T-helper 22 cell (primary cell): Measurements from ENCODE around the gene TTC4.

Experiments used
- DNase-seq: peaks from one replicate; pipeline ENCODE4 v3.0.0-alpha.2; 2020; ENCODE audit warnings: low read depth

The TTC4 gene

GRCh38 chr1:54703471-54703870 lies 12.2 kb upstream of the TTC4 start:
- DNase-seq = no peak

- DNase-seq = no peak
These were observed 10.5 kb upstream of the TTC4 start for GRCh38 chr1:54705153-54705552.

GRCh38 chr1:54706419-54706818 lies 9.2 kb upstream of the TTC4 start:
- no peak for DNase-seq

GRCh38 chr1:54708385-54708784 lies 7.3 kb upstream of the TTC4 start:
- no peak for DNase-seq

- no peak for DNase-seq
These were observed 5.9 kb upstream of the TTC4 start for GRCh38 chr1:54709547-54710292.

GRCh38 chr1:54710434-54710833 lies 5.2 kb upstream of the TTC4 start:
- DNase-seq = no peak

GRCh38 chr1:54710841-54711240 lies 4.8 kb upstream of the TTC4 start:
- no peak for DNase-seq

GRCh38 chr1:54711536-54711935 lies 4.1 kb upstream of the TTC4 start:
- DNase-seq = no peak

- DNase-seq = no peak
These were observed 674 bp upstream of the TTC4 start for GRCh38 chr1:54714881-54715492.

- DNase-seq = no peak
These were observed 812 bp downstream of the TTC4 start for GRCh38 chr1:54716299-54717047.

GRCh38 chr1:54721719-54722118 lies 6.1 kb downstream of the TTC4 start:
- DNase-seq = no peak

GRCh38 chr1:54723985-54724384 lies 8.3 kb downstream of the TTC4 start:
- no peak for DNase-seq

GRCh38 chr1:54724771-54725170 lies 9.1 kb downstream of the TTC4 start:
- DNase-seq = no peak

- DNase-seq = no peak
These were observed 12.4 kb downstream of the TTC4 start for GRCh38 chr1:54728027-54728426.

GRCh38 chr1:54736685-54737084 lies 21.0 kb downstream of the TTC4 start:
- no peak for DNase-seq

GRCh38 chr1:54738244-54738643 lies 22.6 kb downstream of the TTC4 start:
- no peak for DNase-seq

GRCh38 chr1:54741531-54741930 lies 25.9 kb downstream of the TTC4 start:
- no peak for DNase-seq

- DNase-seq = no peak
These were observed 26.6 kb downstream of the TTC4 start for GRCh38 chr1:54742282-54742681.

GRCh38 chr1:54743416-54744226 lies 28.0 kb downstream of the TTC4 start:
- no peak for DNase-seq

GRCh38 chr1:54744696-54745095 lies 29.0 kb downstream of the TTC4 start:
- DNase-seq = no peak

- no peak for DNase-seq
These were observed 29.6 kb downstream of the TTC4 start for GRCh38 chr1:54745274-54745673.

GRCh38 chr1:54745864-54746263 lies 30.2 kb downstream of the TTC4 start:
- DNase-seq = no peak
